ENCODE measurements around the gene KRT6C. TPM values are rescaled to one million over a fixed set of nuclear protein-coding genes. Genes with fewer than 3 reads are reported as not detected.
"Not testable (repeated sequence)": the region's sequence is repeated elsewhere in the genome, so short reads cannot be mapped to it uniquely, and the experiment has no call there.

The KRT6C gene
- total RNA-seq, 1 donor from 2014 or later: not detected

DNA sequence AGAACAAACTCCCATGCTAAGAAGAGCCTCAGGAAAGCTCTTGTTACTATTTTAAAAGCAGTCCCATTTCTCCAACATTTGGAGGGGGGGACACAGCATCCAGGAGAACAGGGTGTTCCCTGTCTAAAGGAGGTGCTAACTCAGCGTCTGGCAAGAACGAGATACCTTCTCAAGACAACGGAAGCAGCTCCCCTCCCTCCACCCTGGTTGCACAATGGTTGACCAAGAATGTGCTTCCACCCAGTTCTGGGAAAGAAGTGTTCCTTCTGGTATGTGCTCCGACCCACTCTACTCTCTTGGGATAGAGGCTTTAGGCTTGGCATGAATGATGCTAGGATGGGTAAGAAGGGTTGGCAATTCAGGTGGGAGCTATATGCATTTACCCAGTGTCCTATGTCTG, 20.9 kb upstream of the KRT6C start:
- Mint-ChIP-seq H3K27me3 (ENCODE audit: low read depth) (peaks cover 49% of the 10 kb centered on the region), H3K4me1 (ENCODE audit: low read depth) (peaks cover 34% of the 10 kb centered on the region), H3K9me3 (ENCODE audit: low read depth) (no peaks in the 10 kb centered on the region), H3K4me3 (ENCODE audit: unreplicated experiment) (no peak overlapping the region), H3K27ac (ENCODE audit: unreplicated experiment) (no peak overlapping the region), H3K36me3 (ENCODE audit: low read depth) (no peaks in the 10 kb centered on the region)
- no peak for DNase-seq (ENCODE audit: low spot score)
- TF ChIP-seq, protein P1, sequence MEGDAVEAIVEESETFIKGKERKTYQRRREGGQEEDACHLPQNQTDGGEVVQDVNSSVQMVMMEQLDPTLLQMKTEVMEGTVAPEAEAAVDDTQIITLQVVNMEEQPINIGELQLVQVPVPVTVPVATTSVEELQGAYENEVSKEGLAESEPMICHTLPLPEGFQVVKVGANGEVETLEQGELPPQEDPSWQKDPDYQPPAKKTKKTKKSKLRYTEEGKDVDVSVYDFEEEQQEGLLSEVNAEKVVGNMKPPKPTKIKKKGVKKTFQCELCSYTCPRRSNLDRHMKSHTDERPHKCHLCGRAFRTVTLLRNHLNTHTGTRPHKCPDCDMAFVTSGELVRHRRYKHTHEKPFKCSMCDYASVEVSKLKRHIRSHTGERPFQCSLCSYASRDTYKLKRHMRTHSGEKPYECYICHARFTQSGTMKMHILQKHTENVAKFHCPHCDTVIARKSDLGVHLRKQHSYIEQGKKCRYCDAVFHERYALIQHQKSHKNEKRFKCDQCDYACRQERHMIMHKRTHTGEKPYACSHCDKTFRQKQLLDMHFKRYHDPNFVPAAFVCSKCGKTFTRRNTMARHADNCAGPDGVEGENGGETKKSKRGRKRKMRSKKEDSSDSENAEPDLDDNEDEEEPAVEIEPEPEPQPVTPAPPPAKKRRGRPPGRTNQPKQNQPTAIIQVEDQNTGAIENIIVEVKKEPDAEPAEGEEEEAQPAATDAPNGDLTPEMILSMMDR (IDR thresholded peaks at IDR 0.05): no peak

DNA sequence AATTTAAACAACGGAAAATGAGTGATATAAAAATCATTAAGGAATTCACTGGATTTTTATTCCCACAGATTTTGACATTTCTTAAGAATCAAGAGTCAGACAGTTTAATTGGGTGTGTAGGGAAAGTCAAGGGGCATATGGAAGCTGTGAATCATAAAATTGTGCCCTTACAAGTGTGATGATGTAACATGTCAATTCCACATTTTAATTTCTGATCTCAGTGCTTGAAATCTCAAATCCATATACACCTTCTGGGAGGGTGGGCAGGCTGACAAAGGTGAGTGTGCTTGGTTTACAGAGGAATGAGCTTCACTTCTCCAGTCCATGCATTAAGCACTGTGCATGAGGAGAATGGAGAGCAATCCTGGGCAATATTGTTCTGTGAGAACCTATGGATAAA, 20.5 kb upstream of the KRT6C start:
- H3K36me3 Mint-ChIP-seq (ENCODE audit: low read depth): no peaks in the 10 kb centered on the region
- H3K27me3 Mint-ChIP-seq (ENCODE audit: low read depth): peaks cover 52% of the 10 kb centered on the region

DNA sequence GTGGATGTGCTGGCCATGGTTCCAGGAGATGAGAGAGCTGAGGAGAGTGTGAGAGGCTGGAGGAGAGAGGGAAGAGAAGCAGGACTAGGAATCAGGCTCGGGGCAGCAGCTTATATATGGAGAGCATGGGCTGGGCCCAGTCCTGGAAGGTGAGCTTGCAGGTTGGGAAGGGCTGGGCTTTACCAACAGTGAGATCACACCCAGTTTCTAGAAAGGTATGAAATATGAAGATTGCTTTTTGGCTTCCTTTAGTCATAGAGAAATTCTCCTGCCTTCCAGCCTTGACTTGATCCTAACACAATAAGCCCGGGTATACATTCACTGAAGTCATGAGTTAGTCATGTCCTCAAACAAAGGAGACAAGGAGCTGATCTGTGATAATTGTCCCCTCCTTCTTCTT, 19.6 kb upstream of the KRT6C start, which contains the start of gene KRT6A:
KRT6A (minus strand) TSS at position 86 of the 400 bp plus-strand sequence; CDS start at position 17, 69 bp downstream.
- Mint-ChIP-seq H3K9me3 (ENCODE audit: low read depth) (no peaks in the 10 kb centered on the region), H3K36me3 (ENCODE audit: low read depth) (no peaks in the 10 kb centered on the region), H3K27me3 (ENCODE audit: low read depth) (peaks cover 55% of the 10 kb centered on the region), H3K27ac (ENCODE audit: unreplicated experiment) (no peak within 1 kb of the TSS), H3K4me3 (ENCODE audit: unreplicated experiment) (no peak within 1 kb of the TSS), H3K4me1 (ENCODE audit: low read depth) (peaks cover 33% of the 10 kb centered on the region)
- DNase-seq (ENCODE audit: low spot score): no peak
- TF ChIP-seq, protein P1 (IDR thresholded peaks at IDR 0.05): no peak

More for the DNA sequence above, 20.5 kb upstream of the KRT6C start:
- H3K9me3 Mint-ChIP-seq (ENCODE audit: low read depth): no peaks in the 10 kb centered on the region
- peaks cover 33% of the 10 kb centered on the region for H3K4me1 Mint-ChIP-seq (ENCODE audit: low read depth)
- TF ChIP-seq, protein P1 (IDR thresholded peaks at IDR 0.05): no peak
- DNase-seq (ENCODE audit: low spot score): no peak
- H3K4me3 Mint-ChIP-seq (ENCODE audit: unreplicated experiment): no peak overlapping the region
- H3K27ac Mint-ChIP-seq (ENCODE audit: unreplicated experiment): no peak overlapping the region

DNA sequence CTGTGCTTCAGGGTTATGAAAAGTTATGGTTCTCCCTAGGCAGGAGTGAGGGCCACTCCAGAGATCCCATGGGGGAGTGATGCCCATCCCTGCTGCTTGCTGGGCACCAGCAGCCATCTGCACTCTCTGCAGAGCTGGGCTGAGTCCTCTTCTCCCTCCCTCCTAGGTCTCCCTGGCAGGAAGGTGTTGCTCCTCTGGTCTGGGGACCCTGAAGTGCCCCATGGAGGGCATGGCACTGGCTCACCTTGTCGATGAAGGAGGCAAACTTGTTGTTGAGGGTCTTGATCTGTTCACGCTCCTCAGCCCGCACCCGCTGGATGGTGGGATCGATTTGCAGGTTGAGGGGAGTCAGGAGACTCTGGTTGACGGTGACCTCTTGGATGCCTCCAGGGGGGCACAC, 18.8 kb upstream of the KRT6C start:
- not testable (repeated sequence) for H3K36me3 Mint-ChIP-seq (ENCODE audit: low read depth); H3K9me3 Mint-ChIP-seq (ENCODE audit: low read depth); H3K4me3 Mint-ChIP-seq (ENCODE audit: unreplicated experiment); DNase-seq (ENCODE audit: low spot score); H3K27ac Mint-ChIP-seq (ENCODE audit: unreplicated experiment)
- Mint-ChIP-seq H3K4me1 (ENCODE audit: low read depth) (peaks cover 33% of the 10 kb centered on the region), H3K27me3 (ENCODE audit: low read depth) (peaks cover 54% of the 10 kb centered on the region)

DNA sequence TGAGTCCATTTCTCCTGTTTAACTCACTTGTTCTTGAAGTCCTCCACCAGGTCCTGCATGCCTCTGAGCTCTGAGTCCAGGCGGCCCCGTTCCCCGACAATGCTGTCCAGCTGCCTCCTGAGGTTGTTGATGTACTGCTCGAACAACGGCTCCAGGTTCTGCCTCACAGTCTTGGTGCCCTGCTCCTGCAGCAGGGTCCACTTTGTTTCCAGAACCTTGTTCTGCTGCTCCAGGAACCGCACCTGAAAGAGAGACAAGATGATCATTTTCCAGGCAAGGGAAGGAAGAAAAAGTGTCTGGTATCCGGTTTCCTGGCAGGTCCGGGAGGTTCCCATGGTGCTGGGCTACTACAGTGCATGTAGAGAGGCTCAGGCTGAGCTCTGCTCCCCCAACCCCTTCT, 17.9 kb upstream of the KRT6C start:
- H3K27me3 Mint-ChIP-seq (ENCODE audit: low read depth): peaks cover 58% of the 10 kb centered on the region
- peaks cover 27% of the 10 kb centered on the region for H3K4me1 Mint-ChIP-seq (ENCODE audit: low read depth)
- not testable (repeated sequence) for H3K27ac Mint-ChIP-seq (ENCODE audit: unreplicated experiment); H3K36me3 Mint-ChIP-seq (ENCODE audit: low read depth); H3K4me3 Mint-ChIP-seq (ENCODE audit: unreplicated experiment); DNase-seq (ENCODE audit: low spot score); H3K9me3 Mint-ChIP-seq (ENCODE audit: low read depth)

DNA sequence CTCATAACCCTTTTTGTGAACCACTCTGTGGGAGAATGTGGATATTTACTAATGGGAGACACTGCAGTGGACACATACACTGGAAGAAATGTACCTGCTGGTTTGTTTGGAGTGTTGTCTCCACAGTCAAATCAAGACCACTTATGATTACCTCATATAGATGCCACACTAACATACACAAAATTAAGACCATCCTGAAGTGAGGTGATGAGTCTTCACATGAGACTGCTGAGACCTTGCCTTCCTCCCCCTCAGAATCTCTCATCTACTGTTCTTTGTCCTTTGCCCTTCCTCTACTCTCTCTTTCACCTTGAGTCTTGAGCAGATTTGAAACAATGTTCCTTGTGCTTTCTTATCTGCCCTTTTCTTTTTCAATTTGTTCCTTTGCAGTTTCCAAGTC, 15.1 kb upstream of the KRT6C start:
- TF ChIP-seq, protein P1 (IDR thresholded peaks at IDR 0.05): no peak

DNA sequence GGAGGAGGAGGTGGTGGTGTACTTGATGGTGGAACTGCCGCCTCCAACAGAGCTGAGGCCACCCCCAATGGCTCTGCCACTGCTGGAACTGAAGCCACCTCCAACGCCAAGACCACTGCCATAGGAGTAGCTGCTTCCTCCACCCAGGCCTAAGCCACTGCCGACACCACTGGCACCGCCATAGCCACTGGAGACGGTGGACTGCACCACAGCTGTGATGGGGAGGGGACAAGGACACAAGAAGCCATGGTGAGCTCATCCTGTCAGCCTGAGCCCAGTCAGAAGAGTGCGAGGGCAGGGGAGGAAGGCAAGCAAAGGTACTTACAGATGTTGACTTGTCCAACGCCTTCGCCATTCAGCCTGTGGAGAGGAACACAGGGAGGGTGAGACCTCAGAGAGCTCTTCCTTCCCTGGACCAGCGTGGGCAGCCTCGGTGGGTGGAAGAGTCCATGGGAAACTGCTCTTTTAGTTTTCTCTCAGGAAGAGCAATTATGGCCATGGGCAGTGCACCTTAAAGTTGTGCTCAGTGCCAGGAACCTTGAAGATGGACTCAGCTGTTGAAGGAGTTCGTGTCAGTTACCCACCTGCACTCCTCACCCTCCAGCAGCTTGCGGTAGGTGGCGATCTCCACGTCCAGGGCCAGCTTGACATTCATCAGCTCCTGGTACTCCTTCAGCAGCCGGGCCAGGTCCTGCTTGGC, 14.3 kb upstream of the KRT6C start:
- H3K4me1 Mint-ChIP-seq (ENCODE audit: low read depth); H3K27ac Mint-ChIP-seq (ENCODE audit: unreplicated experiment); H3K36me3 Mint-ChIP-seq (ENCODE audit: low read depth); DNase-seq (ENCODE audit: low spot score); H3K4me3 Mint-ChIP-seq (ENCODE audit: unreplicated experiment): not testable (repeated sequence)
- H3K9me3 Mint-ChIP-seq (ENCODE audit: low read depth): peaks cover 13% of the 10 kb centered on the region
- H3K27me3 Mint-ChIP-seq (ENCODE audit: low read depth): peaks cover 72% of the 10 kb centered on the region

More for the DNA sequence above, 15.1 kb upstream of the KRT6C start:
- Mint-ChIP-seq H3K36me3 (ENCODE audit: low read depth) (peaks cover 4% of the 10 kb centered on the region), H3K4me3 (ENCODE audit: unreplicated experiment) (no peak overlapping the region), H3K27me3 (ENCODE audit: low read depth) (peaks cover 71% of the 10 kb centered on the region), H3K4me1 (ENCODE audit: low read depth) (no peaks in the 10 kb centered on the region), H3K9me3 (ENCODE audit: low read depth) (peaks cover 12% of the 10 kb centered on the region), H3K27ac (ENCODE audit: unreplicated experiment) (no peak overlapping the region)
- DNase-seq (ENCODE audit: low spot score): no peak

Measured in chondrocyte (in vitro differentiated cells).